ENCODE data around the gene RBBP8. TPM values are rescaled to one million over a fixed set of nuclear protein-coding genes. Genes with fewer than 3 reads are reported as not detected.

RBBP8 gene
- total RNA-seq, 4 donors from 2014 or later = 12.4 to 23.9 (median 15.4) TPM

DNA sequence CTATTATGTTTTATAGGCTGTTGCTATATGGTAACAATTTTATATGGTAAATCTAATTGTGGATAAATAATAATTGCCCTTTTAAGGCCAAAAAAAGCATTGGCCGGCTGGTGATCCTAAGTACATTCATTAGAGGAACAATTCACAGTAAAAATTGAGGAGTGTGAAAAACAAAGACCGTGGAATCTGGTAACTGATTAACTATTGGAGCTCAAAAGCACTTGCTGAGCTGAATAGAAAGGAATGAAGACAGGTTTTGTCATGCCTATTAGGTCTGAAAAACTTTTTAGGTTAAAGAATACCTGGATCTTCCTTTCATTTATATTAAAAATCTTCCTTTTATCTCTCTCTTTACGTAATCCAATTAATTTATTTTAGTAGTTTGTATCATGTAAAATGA lies 18.5 kb upstream of the RBBP8 start:
- 94% methylated on average over 3 of the region's 3 CpGs for WGBS
- Histone ChIP-seq H3K36me3 (no peaks in the 10 kb centered on the region), H3K27me3 (no peaks in the 10 kb centered on the region), H3K4me1 (no peaks in the 10 kb centered on the region), H3K27ac (replicated peaks in 1 of 4) (no peak overlapping the region), H3K9me3 (no peaks in the 10 kb centered on the region), H3K4me3 (no peak overlapping the region)
- intact Hi-C loops (cut with DNase I) = no loop called here
- TF ChIP-seq POLR2A (IDR thresholded peaks at IDR 0.05; ENCODE audit: low read depth) (no peak), EP300 (IDR thresholded peaks at IDR 0.05) (no peak), POLR2AphosphoS5 (IDR thresholded peaks at IDR 0.05) (no peak)
- TF ChIP-seq, protein P1, sequence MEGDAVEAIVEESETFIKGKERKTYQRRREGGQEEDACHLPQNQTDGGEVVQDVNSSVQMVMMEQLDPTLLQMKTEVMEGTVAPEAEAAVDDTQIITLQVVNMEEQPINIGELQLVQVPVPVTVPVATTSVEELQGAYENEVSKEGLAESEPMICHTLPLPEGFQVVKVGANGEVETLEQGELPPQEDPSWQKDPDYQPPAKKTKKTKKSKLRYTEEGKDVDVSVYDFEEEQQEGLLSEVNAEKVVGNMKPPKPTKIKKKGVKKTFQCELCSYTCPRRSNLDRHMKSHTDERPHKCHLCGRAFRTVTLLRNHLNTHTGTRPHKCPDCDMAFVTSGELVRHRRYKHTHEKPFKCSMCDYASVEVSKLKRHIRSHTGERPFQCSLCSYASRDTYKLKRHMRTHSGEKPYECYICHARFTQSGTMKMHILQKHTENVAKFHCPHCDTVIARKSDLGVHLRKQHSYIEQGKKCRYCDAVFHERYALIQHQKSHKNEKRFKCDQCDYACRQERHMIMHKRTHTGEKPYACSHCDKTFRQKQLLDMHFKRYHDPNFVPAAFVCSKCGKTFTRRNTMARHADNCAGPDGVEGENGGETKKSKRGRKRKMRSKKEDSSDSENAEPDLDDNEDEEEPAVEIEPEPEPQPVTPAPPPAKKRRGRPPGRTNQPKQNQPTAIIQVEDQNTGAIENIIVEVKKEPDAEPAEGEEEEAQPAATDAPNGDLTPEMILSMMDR (IDR thresholded peaks at IDR 0.05) = no peak
- no peak for DNase-seq (ENCODE audit: extremely low spot score)

GRCh38 chr18:22915337-22915736 lies 17.8 kb upstream of the RBBP8 start:
- no peaks in the 10 kb centered on the region for H3K27me3 ChIP-seq
- DNase-seq (ENCODE audit: extremely low spot score) = no peak
- H3K27ac ChIP-seq (replicated peaks in 1 of 4) = no peak overlapping the region
- no peak overlapping the region for H3K4me3 ChIP-seq
- intact Hi-C loops (cut with DNase I) = no loop called here
- no peak for TF ChIP-seq POLR2AphosphoS5 (IDR thresholded peaks at IDR 0.05)
- TF ChIP-seq POLR2A (IDR thresholded peaks at IDR 0.05; ENCODE audit: low read depth) = no peak
- H3K36me3 ChIP-seq = no peaks in the 10 kb centered on the region
- H3K4me1 ChIP-seq = no peaks in the 10 kb centered on the region
- no peaks in the 10 kb centered on the region for H3K9me3 ChIP-seq

DNA sequence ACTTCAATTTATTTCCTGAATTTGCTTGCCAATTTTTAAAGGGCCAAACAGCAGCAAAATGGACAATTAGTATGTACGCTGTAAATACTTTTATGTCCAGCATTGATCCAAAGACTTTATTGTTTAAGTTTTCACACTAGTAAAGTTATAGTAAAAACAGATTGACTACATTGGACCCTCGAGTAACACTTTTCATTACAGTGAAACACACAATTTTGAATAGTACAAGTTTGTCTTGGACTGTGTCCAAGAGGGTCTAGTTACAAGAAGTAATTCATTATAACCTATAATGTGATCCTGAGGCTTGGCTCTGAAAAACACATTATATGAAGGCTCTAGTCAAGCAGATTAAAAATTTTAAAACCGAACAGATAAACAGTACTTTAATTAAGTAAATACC lies 11.4 kb upstream of the RBBP8 start:
- H3K27ac ChIP-seq (replicated peaks in 1 of 4) = no peak overlapping the region
- intact Hi-C loops (cut with DNase I) = no loop called here
- TF ChIP-seq POLR2AphosphoS5 (IDR thresholded peaks at IDR 0.05) = no peak
- TF ChIP-seq POLR2A (IDR thresholded peaks at IDR 0.05; ENCODE audit: low read depth) = no peak
- TF ChIP-seq, protein P1 (IDR thresholded peaks at IDR 0.05) = no peak
- TF ChIP-seq EP300 (IDR thresholded peaks at IDR 0.05) = no peak
- H3K27me3 ChIP-seq = no peaks in the 10 kb centered on the region
- H3K36me3 ChIP-seq = no peaks in the 10 kb centered on the region
- 65% methylated on average over 3 of the region's 3 CpGs for WGBS
- no peaks in the 10 kb centered on the region for H3K4me1 ChIP-seq
- no peak overlapping the region for H3K4me3 ChIP-seq
- H3K9me3 ChIP-seq = no peaks in the 10 kb centered on the region
- no peak for DNase-seq (ENCODE audit: extremely low spot score)

GRCh38 chr18:22924589-22924988 lies 8.5 kb upstream of the RBBP8 start:
- DNase-seq (ENCODE audit: extremely low spot score) = no peak
- Histone ChIP-seq H3K9me3 (no peaks in the 10 kb centered on the region), H3K4me1 (no peaks in the 10 kb centered on the region), H3K36me3 (no peaks in the 10 kb centered on the region), H3K4me3 (no peak overlapping the region), H3K27ac (replicated peaks in 1 of 4) (no peak overlapping the region), H3K27me3 (no peaks in the 10 kb centered on the region)
- no peak for TF ChIP-seq EP300 (IDR thresholded peaks at IDR 0.05)
- TF ChIP-seq, protein P1 (IDR thresholded peaks at IDR 0.05) = no peak
- TF ChIP-seq POLR2A (IDR thresholded peaks at IDR 0.05; ENCODE audit: low read depth) = no peak
- no peak for TF ChIP-seq POLR2AphosphoS5 (IDR thresholded peaks at IDR 0.05)
- intact Hi-C loops (cut with DNase I) = no loop called here
- WGBS = 97% methylated on average over 2 of the region's 2 CpGs

- H3K27me3 ChIP-seq = no peaks in the 10 kb centered on the region
- no peak for TF ChIP-seq EP300 (IDR thresholded peaks at IDR 0.05)
- TF ChIP-seq POLR2A (IDR thresholded peaks at IDR 0.05; ENCODE audit: low read depth) = no peak
- TF ChIP-seq POLR2AphosphoS5 (IDR thresholded peaks at IDR 0.05) = no peak
- TF ChIP-seq, protein P1 (IDR thresholded peaks at IDR 0.05) = no peak
- no peaks in the 10 kb centered on the region for H3K36me3 ChIP-seq
- no peaks in the 10 kb centered on the region for H3K4me1 ChIP-seq
- H3K4me3 ChIP-seq = no peak overlapping the region
- intact Hi-C loops (cut with DNase I) = no loop called here
- WGBS = 75% methylated on average over 4 of the region's 4 CpGs
- no peak for DNase-seq (ENCODE audit: extremely low spot score)
- no peak overlapping the region for H3K27ac ChIP-seq (replicated peaks in 1 of 4)
- no peaks in the 10 kb centered on the region for H3K9me3 ChIP-seq
Observed at GRCh38 chr18:22926454-22926853, 6.7 kb upstream of the RBBP8 start.

All from esophagus muscularis mucosa (tissue), 4 donors.